ENCODE data around the gene SYNPR. TPM values are rescaled to one million over a fixed set of nuclear protein-coding genes. Genes with fewer than 3 reads are reported as not detected.

SYNPR gene
- total RNA-seq, 1 donor from 2014 or later, result not detected

DNA sequence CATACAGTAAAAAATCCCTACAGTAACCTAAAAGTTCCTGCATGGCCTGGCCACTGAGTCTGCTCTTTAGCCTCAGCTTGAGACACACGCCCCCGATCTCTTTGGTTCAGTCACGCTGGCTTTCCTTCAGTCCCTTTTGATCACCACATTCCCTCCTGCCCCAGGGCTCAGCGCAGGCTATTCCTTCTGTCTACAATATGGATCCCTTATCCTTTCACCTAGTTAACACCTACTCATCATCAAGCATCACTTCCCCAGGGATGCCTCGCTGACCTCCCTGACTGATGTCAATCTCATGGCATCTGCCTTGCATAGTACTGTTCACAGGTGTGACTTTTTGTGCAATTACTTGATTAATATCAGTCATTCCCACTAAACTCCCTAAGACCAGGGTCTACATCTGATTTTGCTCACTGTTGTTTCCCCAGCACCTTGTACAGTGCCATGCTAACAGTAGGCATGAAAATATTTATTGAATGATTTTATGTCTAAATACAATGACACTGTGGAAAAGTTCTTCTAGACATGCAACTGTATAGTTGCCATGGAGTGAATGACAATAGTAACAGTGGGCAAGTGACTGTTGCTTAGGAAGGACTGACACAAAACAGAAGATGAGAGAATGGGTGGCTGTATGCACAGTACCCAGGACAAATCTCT lies 374.1 kb downstream of the SYNPR start, which contains the start of gene SNTN:
SNTN (plus strand) TSS at position 610 of the 660 bp plus-strand sequence; CDS start at position 623, 13 bp downstream.
- no peak for DNase-seq (ENCODE audit: low spot score)
- no peak within 1 kb of the TSS for H3K4me3 Mint-ChIP-seq (ENCODE audit: unreplicated experiment)
- TF ChIP-seq, protein P1, sequence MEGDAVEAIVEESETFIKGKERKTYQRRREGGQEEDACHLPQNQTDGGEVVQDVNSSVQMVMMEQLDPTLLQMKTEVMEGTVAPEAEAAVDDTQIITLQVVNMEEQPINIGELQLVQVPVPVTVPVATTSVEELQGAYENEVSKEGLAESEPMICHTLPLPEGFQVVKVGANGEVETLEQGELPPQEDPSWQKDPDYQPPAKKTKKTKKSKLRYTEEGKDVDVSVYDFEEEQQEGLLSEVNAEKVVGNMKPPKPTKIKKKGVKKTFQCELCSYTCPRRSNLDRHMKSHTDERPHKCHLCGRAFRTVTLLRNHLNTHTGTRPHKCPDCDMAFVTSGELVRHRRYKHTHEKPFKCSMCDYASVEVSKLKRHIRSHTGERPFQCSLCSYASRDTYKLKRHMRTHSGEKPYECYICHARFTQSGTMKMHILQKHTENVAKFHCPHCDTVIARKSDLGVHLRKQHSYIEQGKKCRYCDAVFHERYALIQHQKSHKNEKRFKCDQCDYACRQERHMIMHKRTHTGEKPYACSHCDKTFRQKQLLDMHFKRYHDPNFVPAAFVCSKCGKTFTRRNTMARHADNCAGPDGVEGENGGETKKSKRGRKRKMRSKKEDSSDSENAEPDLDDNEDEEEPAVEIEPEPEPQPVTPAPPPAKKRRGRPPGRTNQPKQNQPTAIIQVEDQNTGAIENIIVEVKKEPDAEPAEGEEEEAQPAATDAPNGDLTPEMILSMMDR (IDR thresholded peaks at IDR 0.05; ENCODE audit: unreplicated experiment), result no peak
- H3K36me3 Mint-ChIP-seq (ENCODE audit: low read depth, unreplicated experiment), result no peaks in the 10 kb centered on the region
- H3K9me3 Mint-ChIP-seq (ENCODE audit: unreplicated experiment), result no peaks in the 10 kb centered on the region
- H3K4me1 Mint-ChIP-seq (ENCODE audit: unreplicated experiment), result no peaks in the 10 kb centered on the region
- no peak within 1 kb of the TSS for H3K27ac Mint-ChIP-seq (ENCODE audit: unreplicated experiment)
- H3K27me3 Mint-ChIP-seq (ENCODE audit: unreplicated experiment), result peaks cover 4% of the 10 kb centered on the region

DNA sequence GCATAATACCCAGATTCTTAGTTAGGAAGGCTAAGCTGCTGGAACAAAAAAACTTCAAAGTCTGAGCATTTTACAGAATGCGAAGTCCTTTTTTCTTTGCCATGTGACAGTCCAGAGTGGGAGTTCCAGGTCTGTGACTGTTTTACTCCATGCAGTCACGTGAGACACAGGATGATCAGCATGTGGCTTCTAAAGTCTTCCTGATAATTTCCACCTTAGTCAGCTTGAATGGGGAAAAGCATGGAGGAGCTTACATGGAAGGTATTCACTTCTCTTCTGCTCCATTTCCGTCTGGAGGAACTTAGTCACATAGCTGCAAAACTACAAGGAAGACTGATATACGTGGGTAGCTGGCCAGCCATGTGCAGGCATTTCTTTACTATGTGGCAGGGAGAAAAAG lies 376.1 kb downstream of the SYNPR start:
- no peak overlapping the region for H3K27ac Mint-ChIP-seq (ENCODE audit: unreplicated experiment)
- H3K27me3 Mint-ChIP-seq (ENCODE audit: unreplicated experiment), result peaks cover 4% of the 10 kb centered on the region
- H3K4me1 Mint-ChIP-seq (ENCODE audit: unreplicated experiment), result no peaks in the 10 kb centered on the region
- no peak overlapping the region for H3K4me3 Mint-ChIP-seq (ENCODE audit: unreplicated experiment)
- no peak for DNase-seq (ENCODE audit: low spot score)
- TF ChIP-seq, protein P1 (IDR thresholded peaks at IDR 0.05; ENCODE audit: unreplicated experiment), result no peak
- no peaks in the 10 kb centered on the region for H3K36me3 Mint-ChIP-seq (ENCODE audit: low read depth, unreplicated experiment)
- no peaks in the 10 kb centered on the region for H3K9me3 Mint-ChIP-seq (ENCODE audit: unreplicated experiment)

GRCh38 chr3:63654931-63655330 lies 376.8 kb downstream of the SYNPR start:
- Mint-ChIP-seq H3K4me1 (ENCODE audit: unreplicated experiment) (no peaks in the 10 kb centered on the region), H3K9me3 (ENCODE audit: unreplicated experiment) (no peaks in the 10 kb centered on the region), H3K36me3 (ENCODE audit: low read depth, unreplicated experiment) (no peaks in the 10 kb centered on the region), H3K4me3 (ENCODE audit: unreplicated experiment) (no peak overlapping the region), H3K27ac (ENCODE audit: unreplicated experiment) (no peak overlapping the region), H3K27me3 (ENCODE audit: unreplicated experiment) (peaks cover 4% of the 10 kb centered on the region)
- TF ChIP-seq, protein P1 (IDR thresholded peaks at IDR 0.05; ENCODE audit: unreplicated experiment), result no peak
- no peak for DNase-seq (ENCODE audit: low spot score)

DNA sequence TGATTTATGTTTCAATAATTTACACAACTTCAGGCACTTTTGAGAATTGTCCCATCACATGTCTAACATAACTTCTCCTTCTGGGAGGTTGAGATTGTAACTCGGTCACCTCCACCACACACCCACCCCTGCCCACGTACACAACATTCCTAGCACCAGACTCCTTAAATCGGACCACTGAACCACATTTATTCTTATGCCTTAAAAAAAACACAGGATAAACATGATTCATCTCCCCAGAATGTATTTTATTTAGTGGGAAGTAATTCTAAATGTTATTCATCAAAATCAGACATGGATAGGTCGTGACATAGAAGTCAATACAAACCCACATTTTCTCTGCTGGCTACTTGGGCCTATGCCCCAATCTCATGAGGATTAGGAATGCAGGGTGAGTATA lies 377.4 kb downstream of the SYNPR start:
- TF ChIP-seq, protein P1 (IDR thresholded peaks at IDR 0.05; ENCODE audit: unreplicated experiment), result no peak
- H3K9me3 Mint-ChIP-seq (ENCODE audit: unreplicated experiment), result no peaks in the 10 kb centered on the region
- H3K27ac Mint-ChIP-seq (ENCODE audit: unreplicated experiment), result no peak overlapping the region

DNA sequence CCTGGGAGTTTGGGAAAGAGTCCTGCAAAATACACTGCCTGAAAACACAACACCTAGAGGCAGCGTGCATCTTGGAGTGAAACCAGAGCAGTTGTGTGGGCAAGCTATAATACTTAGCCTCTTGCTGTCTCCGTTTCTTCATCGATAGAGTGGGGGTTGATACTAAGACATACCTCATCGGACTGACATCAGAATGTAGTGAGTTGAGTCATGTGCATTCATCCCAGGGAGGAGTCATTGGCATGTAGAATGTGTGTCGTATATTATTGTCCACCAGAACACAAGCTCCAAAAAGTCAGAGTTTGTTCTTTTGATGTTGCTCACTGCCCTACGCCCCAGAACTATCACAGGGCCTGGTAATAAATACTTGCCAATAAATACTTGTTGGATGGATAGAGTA lies 378.7 kb downstream of the SYNPR start:
- no peaks in the 10 kb centered on the region for H3K36me3 Mint-ChIP-seq (ENCODE audit: low read depth, unreplicated experiment)
- H3K9me3 Mint-ChIP-seq (ENCODE audit: unreplicated experiment), result no peaks in the 10 kb centered on the region

More for the DNA sequence above, 377.4 kb downstream of the SYNPR start:
- Mint-ChIP-seq H3K4me3 (ENCODE audit: unreplicated experiment) (no peak overlapping the region), H3K36me3 (ENCODE audit: low read depth, unreplicated experiment) (no peaks in the 10 kb centered on the region), H3K4me1 (ENCODE audit: unreplicated experiment) (no peaks in the 10 kb centered on the region), H3K27me3 (ENCODE audit: unreplicated experiment) (peaks cover 4% of the 10 kb centered on the region)
- DNase-seq (ENCODE audit: low spot score), result no peak

More for the DNA sequence above, 378.7 kb downstream of the SYNPR start:
- Mint-ChIP-seq H3K4me1 (ENCODE audit: unreplicated experiment) (no peaks in the 10 kb centered on the region), H3K4me3 (ENCODE audit: unreplicated experiment) (no peak overlapping the region), H3K27ac (ENCODE audit: unreplicated experiment) (no peak overlapping the region), H3K27me3 (ENCODE audit: unreplicated experiment) (peaks cover 2% of the 10 kb centered on the region)
- TF ChIP-seq, protein P1 (IDR thresholded peaks at IDR 0.05; ENCODE audit: unreplicated experiment), result no peak
- DNase-seq (ENCODE audit: low spot score), result no peak

Data from endothelial cell (in vitro differentiated cells).